GM23338 (cell line): ENCODE measurements around the gene TNNT1. TPM values are rescaled to one million over a fixed set of nuclear protein-coding genes. Genes with fewer than 3 reads are reported as not detected.
A peak's percentile ranks its signal among the peaks of the same experiment; 100 is the strongest.

ENCODE experiments used
- ATAC-seq: fragments of 200-7000 bp; cut with Tn5 transposase; 3 replicates; pipeline ENCODE4 v1.9.1; 2020
- DNase-seq: peaks from one replicate; pipeline ENCODE4 v3.0.0-alpha.2; 2015; ENCODE audit warnings: low spot score
- H2AFZ ChIP-seq: fragments of 200-600 bp; sonication (generic); 2 replicates; pipeline ENCODE4 v1.8.0; 2016; ENCODE audit warnings: antibody characterized with exemption, mild to moderate bottlenecking, moderate library complexity
- H3F3A ChIP-seq: fragments of 200-600 bp; sonication (generic); replicated peaks from 2 replicates; pipeline ENCODE4 v1.8.0; 2017; ENCODE audit warnings: antibody characterized with exemption, mixed run types, low read depth
- H3K27ac ChIP-seq: fragments of 200-600 bp; sonication (generic); 2 replicates; pipeline ENCODE4 v1.6.1; 2016; ENCODE audit warnings: low read depth
- H3K27me3 ChIP-seq: fragments of 200-600 bp; sonication (generic); 2 replicates; pipeline ENCODE4 v1.8.0; 2016; ENCODE audit warnings: mild to moderate bottlenecking, mixed run types, moderate library complexity; ENCODE audit not compliant: insufficient read depth
- H3K36me3 ChIP-seq: fragments of 200-600 bp; sonication (generic); 2 replicates; pipeline ENCODE4 v1.8.0; 2016; ENCODE audit warnings: mild to moderate bottlenecking; ENCODE audit not compliant: insufficient read depth
- H3K4me1 ChIP-seq: fragments of 200-600 bp; sonication (generic); 2 replicates; pipeline ENCODE4 v1.8.0; 2016; ENCODE audit warnings: mild to moderate bottlenecking, moderate library complexity; ENCODE audit not compliant: insufficient read depth
- H3K4me2 ChIP-seq: fragments of 200-600 bp; sonication (generic); 2 replicates; pipeline ENCODE4 v1.7.1; 2017; ENCODE audit warnings: mixed run types
- H3K4me3 ChIP-seq: fragments of 200-600 bp; sonication (generic); 2 replicates; pipeline ENCODE4 v1.6.1; 2016; ENCODE audit warnings: mixed run types
- H3K79me2 ChIP-seq: fragments of 200-600 bp; sonication (generic); replicated peaks from 2 replicates; pipeline ENCODE4 v1.8.0; 2017; ENCODE audit warnings: mild to moderate bottlenecking; ENCODE audit not compliant: insufficient read depth
- H3K9me2 ChIP-seq: fragments of 200-600 bp; sonication (generic); 2 replicates; pipeline ENCODE4 v1.8.0; 2017; ENCODE audit not compliant: insufficient read depth
- H4K20me1 ChIP-seq: fragments of 200-600 bp; sonication (generic); replicated peaks from 2 replicates; pipeline ENCODE4 v1.8.0; 2017; ENCODE audit warnings: mild to moderate bottlenecking; ENCODE audit not compliant: insufficient read depth
- H3K27ac Mint-ChIP-seq: 2 replicates; pipeline ENCODE4 v1.8.0; 2020; ENCODE audit warnings: inconsistent platforms, mild to moderate bottlenecking, moderate library complexity, mixed read lengths
- H3K27me3 Mint-ChIP-seq: 3 replicates; pipeline ENCODE4 v1.8.0; 2022; ENCODE audit warnings: low read depth, mild to moderate bottlenecking, moderate library complexity, mixed read lengths, inconsistent platforms; ENCODE audit not compliant: insufficient read depth, poor library complexity
- H3K36me3 Mint-ChIP-seq: 3 replicates; pipeline ENCODE4 v1.8.0; 2021; ENCODE audit warnings: low read depth, mild to moderate bottlenecking, inconsistent platforms, moderate library complexity, mixed read lengths
- H3K4me1 Mint-ChIP-seq: 3 replicates; pipeline ENCODE4 v1.8.0; 2020; ENCODE audit warnings: mild to moderate bottlenecking, inconsistent platforms, mixed read lengths
- H3K4me3 Mint-ChIP-seq: 3 replicates; pipeline ENCODE4 v1.8.0; 2021; ENCODE audit warnings: moderate library complexity, mild to moderate bottlenecking, inconsistent platforms, mixed read lengths
- H3K9me3 Mint-ChIP-seq: 3 replicates; pipeline ENCODE4 v1.8.0; 2020; ENCODE audit warnings: moderate library complexity, mild to moderate bottlenecking, inconsistent platforms, mixed read lengths
- CREB1 ChIP-seq: fragments of 250-450 bp; sonication (Bioruptor Pico); IDR thresholded peaks from 2 replicates; pipeline ENCODE4 v1.5.0; 2020; ENCODE audit warnings: low read depth, mild to moderate bottlenecking, moderate library complexity
- EZH2 ChIP-seq: fragments of 200-600 bp; sonication (generic); IDR thresholded peaks from one replicate; pipeline ENCODE4 v1.8.0; 2017; ENCODE audit warnings: antibody characterized with exemption, mild to moderate bottlenecking, low read depth; ENCODE audit not compliant: unreplicated experiment
- EZH2phosphoT487 ChIP-seq: fragments of 200-600 bp; sonication (generic); IDR thresholded peaks from one replicate; pipeline ENCODE4 v1.8.1; 2018; ENCODE audit warnings: antibody characterized with exemption; ENCODE audit not compliant: unreplicated experiment
- POLR2AphosphoS5 ChIP-seq: IDR thresholded peaks from 2 replicates; pipeline ENCODE4 v1.6.1; 2016; ENCODE audit warnings: antibody characterized with exemption, low read depth
- ZNF114 ChIP-seq: fragments of 250-450 bp; sonication (Bioruptor Pico); IDR thresholded peaks from 2 replicates; pipeline ENCODE4 v1.5.0; 2020; ENCODE audit warnings: mild to moderate bottlenecking, moderate library complexity
- polyA plus RNA-seq: library from polyadenylated mRNA; unstranded; fragments of >200 nt; fragmentation: Nextera tagmentation; extraction: Ambion mirVana; gene quantifications from 2 replicates; pipeline ENCODE4 v1.2.1, GENCODE V29; 2016
- total RNA-seq: library from RNA; depleted of rRNA; stranded (reverse); fragments of >200 nt; shearing (Covaris generic); gene quantifications from 2 replicates; pipeline ENCODE4 v1.2.3, GENCODE V29; 2014
- TF ChIP-seq, protein P1 (sequence below), 2 experiments: fragments of 200-600 bp in 1 of 2; sonication (generic) in 1 of 2; conservative IDR thresholded peaks; 2 replicates each; pipeline versions ENCODE4 v1.5.1 to v1.6.1; 2016 to 2017; ENCODE audit warnings: antibody characterized with exemption in 2 of 2, low read depth in 2 of 2, mild to moderate bottlenecking in 2 of 2, moderate library complexity in 1 of 2
- TF ChIP-seq, protein P2 (sequence below): IDR thresholded peaks from one replicate; pipeline ENCODE4 v1.6.1; 2018; ENCODE audit warnings: antibody characterized with exemption; ENCODE audit not compliant: unreplicated experiment
- TF ChIP-seq, protein P3 (sequence below): IDR thresholded peaks from 2 replicates; pipeline ENCODE4 v1.6.1; 2016; ENCODE audit warnings: antibody characterized with exemption

TNNT1 gene
- total and polyA plus RNA-seq, 2 experiments from 2014 or later, result 59.3 to 150 TPM

DNA sequence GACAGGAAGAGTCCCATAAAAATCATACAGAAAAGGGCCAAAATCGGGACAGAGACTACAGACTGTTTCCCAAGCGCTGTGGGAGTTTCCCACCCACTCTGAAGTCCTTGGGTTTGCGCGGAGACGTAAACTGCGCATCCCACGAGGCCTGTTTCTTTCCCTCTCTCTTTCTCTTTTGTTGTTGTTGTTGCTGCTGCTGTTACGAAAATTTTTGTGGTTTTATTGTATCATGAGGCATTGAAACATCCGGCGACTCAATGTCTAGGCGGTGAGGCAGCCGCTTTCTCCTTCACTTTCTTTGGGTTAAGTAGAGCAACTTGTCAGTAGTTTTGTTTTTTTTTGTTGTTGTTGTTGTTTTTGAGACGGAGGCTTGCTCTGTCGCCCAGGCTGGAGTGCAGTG is 30.0 kb downstream of the TNNT1 start (continued):
- TF ChIP-seq EZH2 (no peak), POLR2AphosphoS5 (no peak), ZNF114 (no peak), CREB1 (CRISPR knock-in tag) (no peak)
- TF ChIP-seq, protein P1, sequence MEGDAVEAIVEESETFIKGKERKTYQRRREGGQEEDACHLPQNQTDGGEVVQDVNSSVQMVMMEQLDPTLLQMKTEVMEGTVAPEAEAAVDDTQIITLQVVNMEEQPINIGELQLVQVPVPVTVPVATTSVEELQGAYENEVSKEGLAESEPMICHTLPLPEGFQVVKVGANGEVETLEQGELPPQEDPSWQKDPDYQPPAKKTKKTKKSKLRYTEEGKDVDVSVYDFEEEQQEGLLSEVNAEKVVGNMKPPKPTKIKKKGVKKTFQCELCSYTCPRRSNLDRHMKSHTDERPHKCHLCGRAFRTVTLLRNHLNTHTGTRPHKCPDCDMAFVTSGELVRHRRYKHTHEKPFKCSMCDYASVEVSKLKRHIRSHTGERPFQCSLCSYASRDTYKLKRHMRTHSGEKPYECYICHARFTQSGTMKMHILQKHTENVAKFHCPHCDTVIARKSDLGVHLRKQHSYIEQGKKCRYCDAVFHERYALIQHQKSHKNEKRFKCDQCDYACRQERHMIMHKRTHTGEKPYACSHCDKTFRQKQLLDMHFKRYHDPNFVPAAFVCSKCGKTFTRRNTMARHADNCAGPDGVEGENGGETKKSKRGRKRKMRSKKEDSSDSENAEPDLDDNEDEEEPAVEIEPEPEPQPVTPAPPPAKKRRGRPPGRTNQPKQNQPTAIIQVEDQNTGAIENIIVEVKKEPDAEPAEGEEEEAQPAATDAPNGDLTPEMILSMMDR (conservative IDR thresholded peaks at IDR 0.05; ENCODE audit: low read depth in 2 of 2), result no peak
- TF ChIP-seq, protein P2, sequence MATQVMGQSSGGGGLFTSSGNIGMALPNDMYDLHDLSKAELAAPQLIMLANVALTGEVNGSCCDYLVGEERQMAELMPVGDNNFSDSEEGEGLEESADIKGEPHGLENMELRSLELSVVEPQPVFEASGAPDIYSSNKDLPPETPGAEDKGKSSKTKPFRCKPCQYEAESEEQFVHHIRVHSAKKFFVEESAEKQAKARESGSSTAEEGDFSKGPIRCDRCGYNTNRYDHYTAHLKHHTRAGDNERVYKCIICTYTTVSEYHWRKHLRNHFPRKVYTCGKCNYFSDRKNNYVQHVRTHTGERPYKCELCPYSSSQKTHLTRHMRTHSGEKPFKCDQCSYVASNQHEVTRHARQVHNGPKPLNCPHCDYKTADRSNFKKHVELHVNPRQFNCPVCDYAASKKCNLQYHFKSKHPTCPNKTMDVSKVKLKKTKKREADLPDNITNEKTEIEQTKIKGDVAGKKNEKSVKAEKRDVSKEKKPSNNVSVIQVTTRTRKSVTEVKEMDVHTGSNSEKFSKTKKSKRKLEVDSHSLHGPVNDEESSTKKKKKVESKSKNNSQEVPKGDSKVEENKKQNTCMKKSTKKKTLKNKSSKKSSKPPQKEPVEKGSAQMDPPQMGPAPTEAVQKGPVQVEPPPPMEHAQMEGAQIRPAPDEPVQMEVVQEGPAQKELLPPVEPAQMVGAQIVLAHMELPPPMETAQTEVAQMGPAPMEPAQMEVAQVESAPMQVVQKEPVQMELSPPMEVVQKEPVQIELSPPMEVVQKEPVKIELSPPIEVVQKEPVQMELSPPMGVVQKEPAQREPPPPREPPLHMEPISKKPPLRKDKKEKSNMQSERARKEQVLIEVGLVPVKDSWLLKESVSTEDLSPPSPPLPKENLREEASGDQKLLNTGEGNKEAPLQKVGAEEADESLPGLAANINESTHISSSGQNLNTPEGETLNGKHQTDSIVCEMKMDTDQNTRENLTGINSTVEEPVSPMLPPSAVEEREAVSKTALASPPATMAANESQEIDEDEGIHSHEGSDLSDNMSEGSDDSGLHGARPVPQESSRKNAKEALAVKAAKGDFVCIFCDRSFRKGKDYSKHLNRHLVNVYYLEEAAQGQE, result no peak
- TF ChIP-seq, protein P3, sequence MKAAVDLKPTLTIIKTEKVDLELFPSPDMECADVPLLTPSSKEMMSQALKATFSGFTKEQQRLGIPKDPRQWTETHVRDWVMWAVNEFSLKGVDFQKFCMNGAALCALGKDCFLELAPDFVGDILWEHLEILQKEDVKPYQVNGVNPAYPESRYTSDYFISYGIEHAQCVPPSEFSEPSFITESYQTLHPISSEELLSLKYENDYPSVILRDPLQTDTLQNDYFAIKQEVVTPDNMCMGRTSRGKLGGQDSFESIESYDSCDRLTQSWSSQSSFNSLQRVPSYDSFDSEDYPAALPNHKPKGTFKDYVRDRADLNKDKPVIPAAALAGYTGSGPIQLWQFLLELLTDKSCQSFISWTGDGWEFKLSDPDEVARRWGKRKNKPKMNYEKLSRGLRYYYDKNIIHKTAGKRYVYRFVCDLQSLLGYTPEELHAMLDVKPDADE, result no peak

DNA sequence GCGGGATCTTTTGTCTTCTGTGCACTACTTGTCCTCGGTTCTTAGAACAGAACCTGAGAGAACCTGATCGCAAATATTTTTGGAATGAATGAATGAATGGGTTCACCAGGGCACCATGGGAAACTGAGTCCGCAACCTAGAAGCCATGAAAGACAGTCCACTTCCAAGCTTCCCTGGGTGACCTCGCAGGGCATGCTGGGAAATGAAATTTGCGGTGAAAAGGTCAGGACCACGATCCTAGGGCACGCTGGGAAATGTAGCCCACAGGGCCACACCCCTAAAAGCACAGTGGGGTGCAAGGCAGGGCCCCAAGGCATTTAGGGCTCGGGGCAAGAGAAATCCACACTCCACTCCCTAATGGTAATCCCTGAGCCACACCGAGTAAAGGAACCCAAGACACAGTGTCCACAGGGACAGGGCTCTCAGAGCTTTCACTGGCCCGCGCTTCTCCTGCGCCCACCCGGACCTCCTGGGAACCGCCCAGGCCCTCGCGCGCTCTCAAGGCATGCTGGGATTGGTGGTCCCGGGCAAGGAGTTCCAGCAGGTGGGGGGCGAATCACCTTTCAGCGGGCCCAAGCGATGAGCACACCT is 30.5 kb downstream of the TNNT1 start:
- H3K4me3 ChIP-seq, result peak overlapping the region; percentile 62
- H3K27ac ChIP-seq, result peak overlapping the region; percentile 60
- no peaks in the 10 kb centered on the region for H3K27me3 ChIP-seq
- H3K36me3 ChIP-seq, result no peaks in the 10 kb centered on the region
- H3K4me2 ChIP-seq, result peak overlapping the region; percentile 76
- Mint-ChIP-seq H3K4me3 (peak overlapping the region; percentile 96), H3K36me3 (no peaks in the 10 kb centered on the region; the same call in 2 of the 3 replicates), H3K27ac (peak overlapping the region; percentile 99), H3K9me3 (no peaks in the 10 kb centered on the region; the same call in 2 of the 3 replicates), H3K4me1 (peaks cover 23% of the 10 kb centered on the region), H3K27me3 (peaks cover 9% of the 10 kb centered on the region)
- 0 out of 2 replicates have a peak, but pooled peaks cover 3% of the 10 kb centered on the region for H3K9me2 ChIP-seq
- H3K4me1 ChIP-seq, result peaks cover 19% of the 10 kb centered on the region
- H3F3A ChIP-seq, result peaks cover 5% of the 10 kb centered on the region; the same call in 1 of the 2 replicates
- peaks cover 32% of the 10 kb centered on the region for H3K79me2 ChIP-seq
- DNase-seq (peak; percentile 97), ATAC-seq (peak; percentile 70)
- peak overlapping the region; percentile 3; the same call in 1 of the 2 replicates for H2AFZ ChIP-seq
- H4K20me1 ChIP-seq, result peaks cover 22% of the 10 kb centered on the region
- TF ChIP-seq, protein P2, result no peak
- no peak for TF ChIP-seq EZH2phosphoT487
